Left ventricle myocardium inferior (tissue), 1 donor: Measurements from ENCODE around the gene GMPR2. TPM values are rescaled to one million over a fixed set of nuclear protein-coding genes. Genes with fewer than 3 reads are reported as not detected.

ENCODE experiments used
- DNase-seq: peaks from one replicate; pipeline ENCODE4 v3.0.0-alpha.2; 2020
- H3K27ac ChIP-seq: fragments of 200-600 bp; replicated peaks from 2 replicates; pipeline ENCODE4 v1.8.0; 2021
- H3K27me3 ChIP-seq: fragments of 200-600 bp; 2 replicates; pipeline ENCODE4 v1.8.0; 2021; ENCODE audit warnings: low read depth
- H3K36me3 ChIP-seq: fragments of 200-600 bp; 2 replicates; pipeline ENCODE4 v1.8.0; 2021
- H3K4me1 ChIP-seq: fragments of 200-600 bp; 2 replicates; pipeline ENCODE4 v1.8.0; 2021
- H3K4me3 ChIP-seq: fragments of 200-600 bp; 2 replicates; pipeline ENCODE4 v1.8.0; 2021; ENCODE audit warnings: mild to moderate bottlenecking, moderate library complexity
- H3K9me3 ChIP-seq: fragments of 200-600 bp; replicated peaks from 2 replicates; pipeline ENCODE4 v1.8.0; 2021
- CTCF ChIP-seq: fragments of 200-600 bp; IDR thresholded peaks from 2 replicates; pipeline ENCODE4 v1.8.0; 2021; ENCODE audit warnings: antibody characterized with exemption, mild to moderate bottlenecking, borderline replicate concordance
- intact Hi-C: fragments of 100-400 bp; cut with micrococcal nuclease; formaldehyde crosslinking; loops from one replicate; pipeline ENCODE4 v1.11.0; 2022
- total RNA-seq: library from RNA; stranded (reverse); fragmentation: NEBNext Ultra II Directional; extraction: Animal tissue kit (Norgen Biotek cat#: 25700); gene quantifications from one replicate; pipeline ENCODE4 v1.2.1, GENCODE V29; 2021
- donor health status: DM: no; HTN: yes; CAD: no; lungs with severe emphysema.

The GMPR2 gene
- total RNA-seq, 1 donor from 2014 or later: 29.7 TPM

GRCh38 chr14:24253936-24254335 lies 21.2 kb downstream of the GMPR2 start:
- DNase-seq: peak; percentile 2
- H3K27ac ChIP-seq: no peak overlapping the region
- no peak overlapping the region for H3K4me3 ChIP-seq
- H3K27me3 ChIP-seq: no peaks in the 10 kb centered on the region
- peaks cover 3% of the 10 kb centered on the region for H3K36me3 ChIP-seq
- no peaks in the 10 kb centered on the region for H3K4me1 ChIP-seq
- TF ChIP-seq CTCF: no peak
- intact Hi-C loops: no loop called here
- no peaks in the 10 kb centered on the region for H3K9me3 ChIP-seq

- DNase-seq: peak; percentile 7
- intact Hi-C loops: no loop called here
- no peaks in the 10 kb centered on the region for H3K27me3 ChIP-seq
These were observed 22.1 kb downstream of the GMPR2 start for GRCh38 chr14:24254630-24255392.

GRCh38 chr14:24255438-24255837 lies 22.7 kb downstream of the GMPR2 start:
- H3K4me3 ChIP-seq: no peak overlapping the region
- DNase-seq: no peak
- H3K27me3 ChIP-seq: no peaks in the 10 kb centered on the region
- no peaks in the 10 kb centered on the region for H3K9me3 ChIP-seq
- no peak overlapping the region for H3K27ac ChIP-seq
- peaks cover 3% of the 10 kb centered on the region for H3K36me3 ChIP-seq
- no peak for TF ChIP-seq CTCF
- no peaks in the 10 kb centered on the region for H3K4me1 ChIP-seq
- intact Hi-C loops: no loop called here

More at GRCh38 chr14:24254630-24255392, 22.1 kb downstream of the GMPR2 start:
- no peak overlapping the region for H3K4me3 ChIP-seq
- no peak overlapping the region for H3K27ac ChIP-seq
- H3K4me1 ChIP-seq: no peaks in the 10 kb centered on the region
- no peaks in the 10 kb centered on the region for H3K9me3 ChIP-seq
- peaks cover 3% of the 10 kb centered on the region for H3K36me3 ChIP-seq
- TF ChIP-seq CTCF: no peak

- H3K27me3 ChIP-seq: no peaks in the 10 kb centered on the region
- intact Hi-C loops: no loop called here
- no peak for DNase-seq
- peaks cover 3% of the 10 kb centered on the region for H3K36me3 ChIP-seq
- H3K4me3 ChIP-seq: no peak overlapping the region
- no peaks in the 10 kb centered on the region for H3K4me1 ChIP-seq
- TF ChIP-seq CTCF: no peak
- no peaks in the 10 kb centered on the region for H3K9me3 ChIP-seq
- no peak overlapping the region for H3K27ac ChIP-seq
These were observed 23.4 kb downstream of the GMPR2 start for GRCh38 chr14:24255931-24256711.

- Histone ChIP-seq H3K27me3 (no peaks in the 10 kb centered on the region), H3K4me3 (no peak overlapping the region), H3K4me1 (no peaks in the 10 kb centered on the region), H3K9me3 (no peaks in the 10 kb centered on the region), H3K27ac (no peak overlapping the region), H3K36me3 (peaks cover 3% of the 10 kb centered on the region)
- intact Hi-C loops: no loop called here
- DNase-seq: no peak
- no peak for TF ChIP-seq CTCF
These were observed 24.2 kb downstream of the GMPR2 start for GRCh38 chr14:24256960-24257359.
